ENCODE data around the gene NR1H2. TPM values are rescaled to one million over a fixed set of nuclear protein-coding genes. Genes with fewer than 3 reads are reported as not detected.

Gene NR1H2
- 100 to 1,000 TPM in 1 of 4 donors, 10 to 100 TPM in 3; 80.2 to 125 (median 93.7) TPM for total RNA-seq

- TF ChIP-seq POLR2A (IDR thresholded peaks at IDR 0.05): peak; percentile 75 to 90
- TF ChIP-seq CTCF (IDR thresholded peaks at IDR 0.05): peak in 2 of 5 experiments; percentile 26 to 34
- TF ChIP-seq EP300 (IDR thresholded peaks at IDR 0.05): peak; percentile 98 to 100
- H3K9me3 ChIP-seq: no peaks in the 10 kb centered on the region
- H3K27me3 ChIP-seq: no peaks in the 10 kb centered on the region
- H3K27ac ChIP-seq: peak within 1 kb of the TSS; percentile 97 to 100 (median 98)
- peaks cover 0 to 53% (median 23%) of the 10 kb centered on the region in 4 donors for H3K4me1 ChIP-seq
- H3K4me3 ChIP-seq: peak within 1 kb of the TSS; percentile 80 to 88 (median 86)
- WGBS, 2 donors: 1 to 2% methylated on average over 64 to 66 of the region's 67 CpGs
- peaks cover 0 to 44% (median 24%) of the 10 kb centered on the region in 3 donors for H3K36me3 ChIP-seq
- peak; percentile 89 to 95 for DNase-seq (ENCODE audit: low spot score in 2 of 2)
Observed at GRCh38 chr19:50376166-50377050, at the start of gene NR1H2. Gene NR1H2 (plus strand): TSS chr19:50376457. CDS start chr19:50377606, 1,149 bp downstream.

GRCh38 chr19:50327013-50327412, 49.2 kb upstream of the NR1H2 start:
- Histone ChIP-seq H3K27me3 (peaks cover 0 to 54% of the 10 kb centered on the region in 2 donors), H3K27ac (no peak overlapping the region), H3K4me3 (no peak overlapping the region), H3K36me3 (no peaks in the 10 kb centered on the region), H3K9me3 (no peaks in the 10 kb centered on the region), H3K4me1 (peaks cover 0 to 46% (median 19%) of the 10 kb centered on the region in 4 donors)
- TF ChIP-seq POLR2A (IDR thresholded peaks at IDR 0.05) (no peak), EP300 (IDR thresholded peaks at IDR 0.05) (no peak)
- WGBS, 2 donors: 35 to 36% methylated on average over 3 to 4 of the region's 4 CpGs
- DNase-seq (ENCODE audit: low spot score in 2 of 2): no peak

GRCh38 chr19:50327461-50328223, 48.6 kb upstream of the NR1H2 start:
- DNase-seq (ENCODE audit: low spot score in 2 of 2): no peak
- Histone ChIP-seq H3K27me3 (peaks cover 0 to 60% of the 10 kb centered on the region in 2 donors), H3K4me3 (peak overlapping the region in 1 of 4 donors; percentile 48), H3K4me1 (peaks cover 0 to 52% (median 19%) of the 10 kb centered on the region in 4 donors), H3K27ac (no peak overlapping the region), H3K9me3 (no peaks in the 10 kb centered on the region), H3K36me3 (no peaks in the 10 kb centered on the region)
- TF ChIP-seq CTCF (IDR thresholded peaks at IDR 0.05): no peak
- TF ChIP-seq POLR2A (IDR thresholded peaks at IDR 0.05): no peak
- TF ChIP-seq EP300 (IDR thresholded peaks at IDR 0.05): no peak
- 14 to 17% methylated on average over 18 to 20 of the region's 20 CpGs for WGBS, 2 donors

GRCh38 chr19:50328224-50328872, 47.9 kb upstream of the NR1H2 start:
- Histone ChIP-seq H3K27ac (no peak overlapping the region), H3K9me3 (no peaks in the 10 kb centered on the region), H3K4me1 (peaks cover 0 to 59% (median 19%) of the 10 kb centered on the region in 4 donors), H3K4me3 (peak overlapping the region in 3 of 4 donors; percentile 11 to 48 (median 23)), H3K36me3 (no peaks in the 10 kb centered on the region), H3K27me3 (peaks cover 0 to 67% of the 10 kb centered on the region in 2 donors)
- WGBS, 2 donors: 0 to 2% methylated on average over 9 to 31 of the region's 104 CpGs
- peak in 1 of 5 experiments; percentile 18 for TF ChIP-seq CTCF (IDR thresholded peaks at IDR 0.05)
- no peak for TF ChIP-seq EP300 (IDR thresholded peaks at IDR 0.05)
- TF ChIP-seq POLR2A (IDR thresholded peaks at IDR 0.05): no peak
- no peak for DNase-seq (ENCODE audit: low spot score in 2 of 2)

- H3K27me3 ChIP-seq: peaks cover 0 to 72% of the 10 kb centered on the region in 2 donors
- H3K9me3 ChIP-seq: no peaks in the 10 kb centered on the region
- H3K36me3 ChIP-seq: no peaks in the 10 kb centered on the region
- no peak for TF ChIP-seq EP300 (IDR thresholded peaks at IDR 0.05)
- no peak for TF ChIP-seq CTCF (IDR thresholded peaks at IDR 0.05)
- no peak for TF ChIP-seq POLR2A (IDR thresholded peaks at IDR 0.05)
- H3K4me1 ChIP-seq: peaks cover 0 to 63% (median 19%) of the 10 kb centered on the region in 4 donors
- DNase-seq (ENCODE audit: low spot score in 2 of 2): no peak
- WGBS, 2 donors: 3% methylated on average over 31 of the region's 40 CpGs; no CpG with 5 or more reads in 1 of the 2 donors
- H3K27ac ChIP-seq: no peak overlapping the region
- H3K4me3 ChIP-seq: peak overlapping the region in 1 of 4 donors; percentile 48
Observed at GRCh38 chr19:50328873-50329145, 47.4 kb upstream of the NR1H2 start.

Data from tibial nerve (tissue), 4 donors.